A172 (cell line): ENCODE data around the gene NFATC1. TPM values are rescaled to one million over a fixed set of nuclear protein-coding genes. Genes with fewer than 3 reads are reported as not detected.

Source experiments
- DNase-seq: peaks from one replicate; pipeline ENCODE4 v3.0.0-alpha.2; 2015; ENCODE audit warnings: low spot score
- total RNA-seq: library from RNA; depleted of rRNA; stranded (reverse); fragments of >200 nt; shearing (Covaris generic); gene quantifications from 2 replicates; pipeline ENCODE4 v1.2.3, GENCODE V29; 2014

NFATC1 gene
- total RNA-seq, 1 experiment from 2014 or later, result 7.7 TPM

GRCh38 chr18:79572848-79573451 is 177.2 kb downstream of the NFATC1 start:
- no peak for DNase-seq

- DNase-seq, result no peak
These were observed 178.3 kb downstream of the NFATC1 start for GRCh38 chr18:79573921-79574491.

GRCh38 chr18:79574938-79575525 is 179.3 kb downstream of the NFATC1 start:
- no peak for DNase-seq

- no peak for DNase-seq
These were observed 180.4 kb downstream of the NFATC1 start for GRCh38 chr18:79575891-79576685.

GRCh38 chr18:79576686-79577351 is 181.1 kb downstream of the NFATC1 start:
- DNase-seq, result no peak

GRCh38 chr18:79577451-79578395 is 182.0 kb downstream of the NFATC1 start:
- peak; percentile 15 for DNase-seq

- DNase-seq, result no peak
These were observed 182.9 kb downstream of the NFATC1 start for GRCh38 chr18:79578396-79579260.
